Measurements from ENCODE around the gene SLC35B2. TPM values are rescaled to one million over a fixed set of nuclear protein-coding genes. Genes with fewer than 3 reads are reported as not detected.

SLC35B2 gene
- total RNA-seq, 4 donors from 2014 or later: 9.7 to 34.4 (median 21.2) TPM

- peak overlapping the region in 1 of 4 donors; percentile 35 for H3K4me3 ChIP-seq
- DNase-seq: no peak
- H3K9me3 ChIP-seq: no peaks in the 10 kb centered on the region
- peaks cover 3 to 33% (median 8%) of the 10 kb centered on the region in 3 donors for H3K36me3 ChIP-seq
- WGBS, 2 donors: 33 to 72% methylated on average over 5 to 6 of the region's 7 CpGs
- TF ChIP-seq POLR2A (IDR thresholded peaks at IDR 0.05) (no peak), CTCF (IDR thresholded peaks at IDR 0.05) (no peak)
- intact Hi-C loops (cut with DNase I): no loop called here
- no peaks in the 10 kb centered on the region for H3K27me3 ChIP-seq
- H3K4me1 ChIP-seq: peaks cover 31 to 57% (median 46%) of the 10 kb centered on the region in 3 donors
- H3K27ac ChIP-seq: peak overlapping the region in 3 of 4 donors; percentile 62 to 65 (median 63)
These were observed 30.1 kb downstream of the SLC35B2 start for GRCh38 chr6:44227148-44227793.

- no peak for DNase-seq
- Histone ChIP-seq H3K9me3 (no peaks in the 10 kb centered on the region), H3K4me1 (peaks cover 39 to 64% (median 53%) of the 10 kb centered on the region in 3 donors), H3K36me3 (peaks cover 3 to 26% (median 8%) of the 10 kb centered on the region in 3 donors), H3K27me3 (no peaks in the 10 kb centered on the region), H3K27ac (peak overlapping the region in 3 of 4 donors; percentile 62 to 65 (median 63)), H3K4me3 (peak overlapping the region in 1 of 4 donors; percentile 35)
- WGBS, 2 donors: 61 to 69% methylated on average over 11 to 14 of the region's 15 CpGs
- intact Hi-C loops (cut with DNase I): no loop called here
- TF ChIP-seq POLR2A (IDR thresholded peaks at IDR 0.05): no peak
These were observed 30.8 kb downstream of the SLC35B2 start for GRCh38 chr6:44226368-44227147.

- WGBS, 2 donors: 91% methylated on average over 5 to 6 of the region's 8 CpGs
- intact Hi-C loops (cut with DNase I): no loop called here
- Histone ChIP-seq H3K27ac (peak overlapping the region in 3 of 4 donors; percentile 62 to 65 (median 63)), H3K4me1 (peaks cover 47 to 72% (median 61%) of the 10 kb centered on the region in 3 donors), H3K27me3 (no peaks in the 10 kb centered on the region), H3K9me3 (no peaks in the 10 kb centered on the region), H3K36me3 (peaks cover 3 to 19% (median 8%) of the 10 kb centered on the region in 3 donors), H3K4me3 (no peak overlapping the region)
- no peak for DNase-seq
- no peak for TF ChIP-seq CTCF (IDR thresholded peaks at IDR 0.05)
- no peak for TF ChIP-seq POLR2A (IDR thresholded peaks at IDR 0.05)
These were observed 31.6 kb downstream of the SLC35B2 start for GRCh38 chr6:44225579-44226325.

- TF ChIP-seq CTCF (IDR thresholded peaks at IDR 0.05): no peak
- no peak for TF ChIP-seq POLR2A (IDR thresholded peaks at IDR 0.05)
- 83 to 88% methylated on average over 2 to 4 of the region's 4 CpGs for WGBS, 2 donors
- no peaks in the 10 kb centered on the region for H3K9me3 ChIP-seq
- no peak for DNase-seq
- H3K27me3 ChIP-seq: no peaks in the 10 kb centered on the region
- intact Hi-C loops (cut with DNase I): no loop called here
- peak overlapping the region in 1 of 4 donors; percentile 90 for H3K27ac ChIP-seq
- peaks cover 2 to 11% (median 3%) of the 10 kb centered on the region in 3 donors for H3K36me3 ChIP-seq
- peaks cover 51 to 81% (median 62%) of the 10 kb centered on the region in 3 donors for H3K4me1 ChIP-seq
- no peak overlapping the region for H3K4me3 ChIP-seq
These were observed 32.4 kb downstream of the SLC35B2 start for GRCh38 chr6:44224965-44225305.

- H3K27ac ChIP-seq: peak overlapping the region in 3 of 4 donors; percentile 86 to 91 (median 90)
- no peaks in the 10 kb centered on the region for H3K27me3 ChIP-seq
- TF ChIP-seq CTCF (IDR thresholded peaks at IDR 0.05) (no peak), POLR2A (IDR thresholded peaks at IDR 0.05) (no peak)
- intact Hi-C loops (cut with DNase I): no loop called here
- 9 to 12% methylated on average over 10 to 12 of the region's 18 CpGs for whole genome bisulfite sequencing, 2 donors
- DNase-seq: no peak
- H3K4me3 ChIP-seq: peak overlapping the region; percentile 43 to 85 (median 62)
- peaks cover 0 to 5% (median 3%) of the 10 kb centered on the region in 3 donors for H3K36me3 ChIP-seq
- no peaks in the 10 kb centered on the region for H3K9me3 ChIP-seq
- H3K4me1 ChIP-seq: peaks cover 56 to 87% (median 68%) of the 10 kb centered on the region in 3 donors
These were observed 33.0 kb downstream of the SLC35B2 start for GRCh38 chr6:44224029-44224964.

All from esophagus squamous epithelium (tissue), 5 donors.